ENCODE data around the gene STAM2.

GRCh38 chr2:152114366-152114765, 61.2 kb downstream of the STAM2 start:
- no peak for TF ChIP-seq EZH2 (IDR thresholded peaks at IDR 0.05; ENCODE audit: insufficient read depth, low read length)
- TF ChIP-seq, protein P1, sequence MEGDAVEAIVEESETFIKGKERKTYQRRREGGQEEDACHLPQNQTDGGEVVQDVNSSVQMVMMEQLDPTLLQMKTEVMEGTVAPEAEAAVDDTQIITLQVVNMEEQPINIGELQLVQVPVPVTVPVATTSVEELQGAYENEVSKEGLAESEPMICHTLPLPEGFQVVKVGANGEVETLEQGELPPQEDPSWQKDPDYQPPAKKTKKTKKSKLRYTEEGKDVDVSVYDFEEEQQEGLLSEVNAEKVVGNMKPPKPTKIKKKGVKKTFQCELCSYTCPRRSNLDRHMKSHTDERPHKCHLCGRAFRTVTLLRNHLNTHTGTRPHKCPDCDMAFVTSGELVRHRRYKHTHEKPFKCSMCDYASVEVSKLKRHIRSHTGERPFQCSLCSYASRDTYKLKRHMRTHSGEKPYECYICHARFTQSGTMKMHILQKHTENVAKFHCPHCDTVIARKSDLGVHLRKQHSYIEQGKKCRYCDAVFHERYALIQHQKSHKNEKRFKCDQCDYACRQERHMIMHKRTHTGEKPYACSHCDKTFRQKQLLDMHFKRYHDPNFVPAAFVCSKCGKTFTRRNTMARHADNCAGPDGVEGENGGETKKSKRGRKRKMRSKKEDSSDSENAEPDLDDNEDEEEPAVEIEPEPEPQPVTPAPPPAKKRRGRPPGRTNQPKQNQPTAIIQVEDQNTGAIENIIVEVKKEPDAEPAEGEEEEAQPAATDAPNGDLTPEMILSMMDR (IDR thresholded peaks at IDR 0.05; ENCODE audit: insufficient read depth, low read depth, low read length): no peak

All from astrocyte (in vitro differentiated cells and primary cell).